ENCODE results near the gene BACH2. TPM values are rescaled to one million over a fixed set of nuclear protein-coding genes. Genes with fewer than 3 reads are reported as not detected.

The BACH2 gene
- total and polyA plus RNA-seq, 10 of the 15 experiments (the other 5 are each of a cell fraction or from before 2014, with no cell fraction given): 0.03 to 0.28 (median 0.04) TPM; not detected in 3

GRCh38 chr6:90241229-90241880 is 55.3 kb downstream of the BACH2 start (continued):
- no peak for TF ChIP-seq ZNF592 (IDR thresholded peaks at IDR 0.05)
- TF ChIP-seq, protein P1, sequence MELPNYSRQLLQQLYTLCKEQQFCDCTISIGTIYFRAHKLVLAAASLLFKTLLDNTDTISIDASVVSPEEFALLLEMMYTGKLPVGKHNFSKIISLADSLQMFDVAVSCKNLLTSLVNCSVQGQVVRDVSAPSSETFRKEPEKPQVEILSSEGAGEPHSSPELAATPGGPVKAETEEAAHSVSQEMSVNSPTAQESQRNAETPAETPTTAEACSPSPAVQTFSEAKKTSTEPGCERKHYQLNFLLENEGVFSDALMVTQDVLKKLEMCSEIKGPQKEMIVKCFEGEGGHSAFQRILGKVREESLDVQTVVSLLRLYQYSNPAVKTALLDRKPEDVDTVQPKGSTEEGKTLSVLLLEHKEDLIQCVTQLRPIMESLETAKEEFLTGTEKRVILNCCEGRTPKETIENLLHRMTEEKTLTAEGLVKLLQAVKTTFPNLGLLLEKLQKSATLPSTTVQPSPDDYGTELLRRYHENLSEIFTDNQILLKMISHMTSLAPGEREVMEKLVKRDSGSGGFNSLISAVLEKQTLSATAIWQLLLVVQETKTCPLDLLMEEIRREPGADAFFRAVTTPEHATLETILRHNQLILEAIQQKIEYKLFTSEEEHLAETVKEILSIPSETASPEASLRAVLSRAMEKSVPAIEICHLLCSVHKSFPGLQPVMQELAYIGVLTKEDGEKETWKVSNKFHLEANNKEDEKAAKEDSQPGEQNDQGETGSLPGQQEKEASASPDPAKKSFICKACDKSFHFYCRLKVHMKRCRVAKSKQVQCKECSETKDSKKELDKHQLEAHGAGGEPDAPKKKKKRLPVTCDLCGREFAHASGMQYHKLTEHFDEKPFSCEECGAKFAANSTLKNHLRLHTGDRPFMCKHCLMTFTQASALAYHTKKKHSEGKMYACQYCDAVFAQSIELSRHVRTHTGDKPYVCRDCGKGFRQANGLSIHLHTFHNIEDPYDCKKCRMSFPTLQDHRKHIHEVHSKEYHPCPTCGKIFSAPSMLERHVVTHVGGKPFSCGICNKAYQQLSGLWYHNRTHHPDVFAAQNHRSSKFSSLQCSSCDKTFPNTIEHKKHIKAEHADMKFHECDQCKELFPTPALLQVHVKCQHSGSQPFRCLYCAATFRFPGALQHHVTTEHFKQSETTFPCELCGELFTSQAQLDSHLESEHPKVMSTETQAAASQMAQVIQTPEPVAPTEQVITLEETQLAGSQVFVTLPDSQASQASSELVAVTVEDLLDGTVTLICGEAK (IDR thresholded peaks at IDR 0.05; ENCODE audit: borderline replicate concordance): no peak
- no peak for TF ChIP-seq NR2C1 (IDR thresholded peaks at IDR 0.05)
- TF ChIP-seq NR2F1 (conservative IDR thresholded peaks at IDR 0.05): no peak
- no peak for TF ChIP-seq MYB (IDR thresholded peaks at IDR 0.05; ENCODE audit: borderline replicate concordance, low read depth, low read length)
- TF ChIP-seq CHD1 (IDR thresholded peaks at IDR 0.05; ENCODE audit: low read depth, low read length): no peak
- TF ChIP-seq BRCA1 (IDR thresholded peaks at IDR 0.05; ENCODE audit: low read depth, low read length): no peak
- no peak for TF ChIP-seq SMARCA5 (IDR thresholded peaks at IDR 0.05)
- TF ChIP-seq, protein P2, sequence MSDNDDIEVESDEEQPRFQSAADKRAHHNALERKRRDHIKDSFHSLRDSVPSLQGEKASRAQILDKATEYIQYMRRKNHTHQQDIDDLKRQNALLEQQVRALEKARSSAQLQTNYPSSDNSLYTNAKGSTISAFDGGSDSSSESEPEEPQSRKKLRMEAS (IDR thresholded peaks at IDR 0.05; ENCODE audit: low read depth, low read length): no peak
- TF ChIP-seq ZSCAN29 (IDR thresholded peaks at IDR 0.05): no peak
